T-cell (primary cell): Measurements from ENCODE around the gene MOXD1. TPM values are rescaled to one million over a fixed set of nuclear protein-coding genes. Genes with fewer than 3 reads are reported as not detected.
A peak's percentile ranks its signal among the peaks of the same experiment; 100 is the strongest.

ENCODE experiments used
- ATAC-seq, 4 experiments: fragments of 200-7000 bp in 3 of 4; fragments of 150-1000 bp in 1 of 4; cut with Tn5 transposase; replicated peaks in 1 of 4; 1 replicate in 3 of 4; 2 replicates in 1 of 4; pipeline ENCODE4 v1.10.0; 2021; ENCODE audit warnings: moderate library complexity in 3 of 4, mild to moderate bottlenecking in 2 of 4, moderate number of reproducible peaks in 1 of 4
- CTCF ChIA-PET, 2 donors: fragments of 300-600 bp; sonication (Branson Sonifier 250); formaldehyde crosslinking; loops; one replicate each; lab custom pipeline; 2022; ENCODE audit warnings: antibody characterized with exemption in 2 of 2; lab: Charles Lee
- POLR2A ChIA-PET, 2 donors: fragments of 300-600 bp; sonication (Branson Sonifier 250); formaldehyde crosslinking; loops; one replicate each; lab custom pipeline; 2022; ENCODE audit warnings: antibody characterized with exemption in 2 of 2; lab: Charles Lee
- DNase-seq, 35 experiments: peaks; one replicate each; pipeline versions ENCODE4 v3.0.0 to v3.0.0-alpha.2; 2013 to 2023
- H3K27ac ChIP-seq: one replicate; pipeline ENCODE4 v1.5.1; 2013; ENCODE audit warnings: low read length
- H3K27me3 ChIP-seq, 2 experiments: replicated peaks in 1 of 2; 1 replicate in 1 of 2; 2 replicates in 1 of 2; pipeline versions ENCODE4 v1.6.1 to v1.7.0; 2013; ENCODE audit warnings: low read length in 1 of 2, mixed read lengths in 1 of 2; ENCODE audit not compliant: control insufficient read depth in 2 of 2, insufficient read depth in 2 of 2; ENCODE audit errors: extremely low read depth in 1 of 2
- H3K36me3 ChIP-seq, 2 donors: 1 replicate in 1 of 2; 2 replicates in 1 of 2; pipeline versions ENCODE4 v1.6.1 to v1.7.0; 2013; ENCODE audit warnings: low read length in 1 of 2; ENCODE audit not compliant: control insufficient read depth in 2 of 2, insufficient read depth in 1 of 2; ENCODE audit errors: extremely low read depth in 1 of 2
- H3K4me1 ChIP-seq, 2 experiments: 1 replicate in 1 of 2; 2 replicates in 1 of 2; pipeline versions ENCODE4 v1.6.1 to v1.7.0; 2013; ENCODE audit warnings: low read length in 2 of 2, mixed read lengths in 1 of 2; ENCODE audit not compliant: insufficient read depth in 2 of 2, control insufficient read depth in 1 of 2; ENCODE audit errors: extremely low read depth in 1 of 2
- H3K4me3 ChIP-seq, 2 donors: 1 replicate in 1 of 2; 2 replicates in 1 of 2; pipeline versions ENCODE4 v1.5.1 to v1.7.0; 2013; ENCODE audit warnings: mild to moderate bottlenecking in 2 of 2, low read length in 1 of 2, moderate library complexity in 1 of 2; ENCODE audit not compliant: control insufficient read depth in 1 of 2; ENCODE audit errors: extremely low read depth in 1 of 2
- H3K9me3 ChIP-seq: 2 replicates; pipeline ENCODE4 v1.7.0; 2013
- H3K27ac Mint-ChIP-seq, 2 donors: one replicate each; pipeline ENCODE4 v1.8.0; 2020 to 2021; ENCODE audit warnings: mild to moderate bottlenecking in 2 of 2, mixed read lengths in 2 of 2
- H3K27me3 Mint-ChIP-seq, 2 donors: one replicate each; pipeline ENCODE4 v1.8.0; 2021 to 2022; ENCODE audit warnings: mixed read lengths in 2 of 2
- H3K36me3 Mint-ChIP-seq: one replicate; pipeline ENCODE4 v1.8.0; 2021; ENCODE audit warnings: mixed read lengths
- H3K4me1 Mint-ChIP-seq, 3 donors: one replicate each; pipeline ENCODE4 v1.8.0; 2020 to 2022; ENCODE audit warnings: mixed read lengths in 3 of 3, mild to moderate bottlenecking in 1 of 3
- H3K4me3 Mint-ChIP-seq, 3 donors: one replicate each; pipeline ENCODE4 v1.8.0; 2020 to 2022; ENCODE audit warnings: mild to moderate bottlenecking in 3 of 3, mixed read lengths in 3 of 3, moderate library complexity in 3 of 3
- H3K9me3 Mint-ChIP-seq, 3 donors: one replicate each; pipeline ENCODE4 v1.8.0; 2020 to 2022; ENCODE audit warnings: mixed read lengths in 3 of 3
- WGBS: methylation state at CpG from one replicate; pipeline ENCODE4 v1.1.5; 2013; ENCODE audit warnings: missing lambda C conversion rate; ENCODE audit not compliant: insufficient coverage; 5-methylcytosine and 5-hydroxymethylcytosine counted together
- total RNA-seq, 35 experiments: library from RNA in 6 of 35; stranded (reverse) in 6 of 35; fragments of 120-200 nt in 1 of 35; gene quantifications; one replicate each; pipeline versions ENCODE4 v1.2.1 to v1.2.4 and lab custom pipeline; 2013 to 2026

MOXD1 gene
- total RNA-seq, 5 donors from 2014 or later (not counting 1 experiment from before 2014, with no cell fraction given): 0.13 to 0.53 (median 0.15) TPM; not detected in 1

DNA sequence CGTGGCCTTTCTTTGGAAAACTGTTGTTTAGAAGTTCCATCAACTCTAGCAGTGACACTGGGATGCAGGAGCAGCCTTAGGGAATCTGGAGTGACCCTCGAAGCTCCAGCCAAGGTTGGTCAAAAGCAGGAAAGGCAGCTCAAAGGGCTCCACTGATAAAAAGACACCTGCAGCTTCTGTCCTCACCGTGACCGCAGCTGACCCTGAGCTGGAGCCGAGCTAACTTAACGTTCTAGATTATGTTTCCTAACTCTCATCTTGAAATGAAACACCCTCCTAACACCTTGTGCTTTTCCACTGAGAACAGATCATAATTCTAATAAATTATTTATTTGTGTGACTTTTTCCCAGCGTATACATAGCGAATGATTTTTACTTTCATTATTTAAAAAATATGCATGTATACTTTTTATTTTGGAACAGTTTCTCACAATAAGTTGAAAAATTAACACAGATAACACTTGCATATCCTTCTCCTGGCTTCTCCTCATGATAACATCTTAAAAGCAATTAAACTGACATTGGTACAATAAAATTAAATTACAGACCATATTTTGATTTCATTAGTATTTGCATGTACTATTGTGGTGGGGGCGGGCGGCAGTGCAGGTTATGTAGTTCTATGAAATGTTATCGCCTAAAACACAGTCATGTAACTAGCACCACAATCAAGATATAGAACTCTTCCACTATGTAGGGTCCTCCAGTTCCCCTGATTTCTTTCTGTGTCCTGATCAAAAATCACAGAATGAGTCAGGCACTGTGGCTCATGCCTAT, 116.1 kb downstream of the MOXD1 start:
- WGBS: 80% methylated on average over 4 of the region's 11 CpGs
- CTCF ChIA-PET: interaction anchor here (0.6 to 1.6 kb wide), 3 partner anchors 9 to 37 kb away, joined by 3 to 4 read pairs (median 3); no protein-coding TSS in a partner anchor
- no peaks in the 10 kb centered on the region for H3K36me3 Mint-ChIP-seq
- DNase-seq (no peak), ATAC-seq (no peak)
- H3K4me1 Mint-ChIP-seq: no peaks in the 10 kb centered on the region
- Histone ChIP-seq H3K9me3 (no peaks in the 10 kb centered on the region), H3K27me3 (no peaks in the 10 kb centered on the region), H3K4me3 (no peak overlapping the region), H3K27ac (no peak overlapping the region), H3K4me1 (no peaks in the 10 kb centered on the region), H3K36me3 (no peaks in the 10 kb centered on the region)
- H3K27me3 Mint-ChIP-seq: peaks cover 13 to 17% of the 10 kb centered on the region in 2 donors
- POLR2A ChIA-PET: no interaction called here
- no peak overlapping the region for H3K27ac Mint-ChIP-seq
- no peaks in the 10 kb centered on the region for H3K9me3 Mint-ChIP-seq
- H3K4me3 Mint-ChIP-seq: no peak overlapping the region

GRCh38 chr6:132282696-132283095, 118.6 kb downstream of the MOXD1 start:
- no peak for DNase-seq
- Mint-ChIP-seq H3K4me3 (no peak overlapping the region), H3K36me3 (no peaks in the 10 kb centered on the region), H3K27ac (no peak overlapping the region), H3K9me3 (no peaks in the 10 kb centered on the region), H3K4me1 (no peaks in the 10 kb centered on the region), H3K27me3 (peaks cover 15 to 17% of the 10 kb centered on the region in 2 donors)
- no peaks in the 10 kb centered on the region for H3K36me3 ChIP-seq
- ATAC-seq: no peak
- peaks cover 0 to 3% of the 10 kb centered on the region in 2 experiments for H3K27me3 ChIP-seq
- no peaks in the 10 kb centered on the region for H3K4me1 ChIP-seq
- H3K27ac ChIP-seq: no peak overlapping the region
- ChIA-PET POLR2A (no interaction called here), CTCF (interaction anchor here (0.7 to 1.1 kb wide), 3 partner anchors 200 to 201 kb away, joined by 3 to 4 read pairs (median 3); no protein-coding TSS in a partner anchor)
- 60% methylated on average over 1 of the region's 7 CpGs for WGBS
- H3K4me3 ChIP-seq: no peak overlapping the region
- no peaks in the 10 kb centered on the region for H3K9me3 ChIP-seq

DNA sequence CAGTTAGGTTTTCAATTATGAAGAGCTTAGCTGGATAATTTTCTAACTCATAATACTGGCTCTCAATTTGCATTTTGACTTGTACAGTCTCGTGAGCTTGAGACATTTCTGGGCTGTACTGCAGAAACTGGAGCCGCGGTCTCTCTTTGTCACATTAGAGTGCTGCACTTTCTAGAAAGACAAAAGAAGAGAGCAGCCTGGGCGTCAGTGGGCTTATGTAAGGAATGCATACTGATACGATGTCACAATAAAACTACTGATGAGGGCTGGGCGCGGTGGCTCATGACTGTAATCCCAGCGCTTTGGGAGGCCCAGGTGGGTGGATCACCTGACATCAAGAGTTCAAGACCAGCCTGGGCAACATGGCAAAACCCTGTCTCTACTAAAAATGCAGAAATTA, 120.8 kb downstream of the MOXD1 start:
- ChIA-PET POLR2A (interaction anchor here (0.5 to 0.7 kb wide), 2 partner anchors 16 to 669 kb away, joined by 3 read pairs; no protein-coding TSS in a partner anchor), CTCF (interaction anchor here (0.5 to 3.5 kb wide), 57 partner anchors 8 to 1831 kb away, joined by 3 to 160 read pairs (median 4); partner anchors contain the start of genes STX7 (in 2 of the 2) and MED23 (in 1 of the 2))
- Mint-ChIP-seq H3K27ac (no peak overlapping the region), H3K4me3 (no peak overlapping the region), H3K4me1 (no peaks in the 10 kb centered on the region), H3K27me3 (peaks cover 19 to 23% of the 10 kb centered on the region in 2 donors), H3K9me3 (no peaks in the 10 kb centered on the region), H3K36me3 (no peaks in the 10 kb centered on the region)
- no peak overlapping the region for H3K27ac ChIP-seq
- no peak for DNase-seq
- no peak for ATAC-seq
- H3K36me3 ChIP-seq: no peaks in the 10 kb centered on the region
- H3K4me1 ChIP-seq: no peaks in the 10 kb centered on the region
- 85% methylated on average over 7 of the region's 8 CpGs for WGBS
- H3K4me3 ChIP-seq: no peak overlapping the region
- peaks cover 0 to 6% of the 10 kb centered on the region in 2 experiments for H3K27me3 ChIP-seq
- H3K9me3 ChIP-seq: no peaks in the 10 kb centered on the region

DNA sequence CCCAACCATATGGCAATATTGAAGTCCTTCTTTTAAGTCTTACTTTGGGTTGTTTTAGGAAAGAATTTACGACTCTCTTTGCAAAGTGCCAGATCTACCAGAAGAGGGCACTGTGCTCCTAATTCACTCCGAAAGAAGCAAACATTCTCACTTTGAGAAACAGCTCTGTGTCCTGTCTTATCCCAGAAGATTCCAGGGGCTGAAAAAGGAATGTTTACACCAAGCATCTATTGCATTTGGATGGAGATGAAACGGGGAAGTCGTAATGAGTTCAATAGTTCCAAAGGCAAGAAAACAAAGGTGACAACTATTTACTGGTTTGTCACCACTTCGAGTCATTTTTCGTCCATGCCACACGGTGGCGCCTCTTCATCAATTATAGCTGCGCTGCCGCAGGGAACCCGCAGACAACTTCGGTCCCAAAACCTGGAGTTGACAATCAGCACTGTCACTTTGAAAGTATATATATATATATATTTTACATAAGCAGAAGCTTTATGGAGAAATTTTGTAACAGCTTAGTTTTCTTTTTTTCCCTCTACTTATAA, 121.6 kb downstream of the MOXD1 start:
- peaks cover 23 to 30% of the 10 kb centered on the region in 2 donors for H3K27me3 Mint-ChIP-seq
- Histone ChIP-seq H3K9me3 (no peaks in the 10 kb centered on the region), H3K4me3 (peak overlapping the region; percentile 32 to 39), H3K36me3 (no peaks in the 10 kb centered on the region), H3K27me3 (peaks cover 0 to 11% of the 10 kb centered on the region in 2 experiments), H3K4me1 (no peaks in the 10 kb centered on the region), H3K27ac (no peak overlapping the region)
- H3K4me1 Mint-ChIP-seq: no peaks in the 10 kb centered on the region
- DNase-seq (peak; percentile 31 to 82 (median 60)), ATAC-seq (peak; percentile 74 to 82 (median 81))
- peak overlapping the region; percentile 61 to 80 (median 67) for H3K4me3 Mint-ChIP-seq
- no peak overlapping the region for H3K27ac Mint-ChIP-seq
- CTCF ChIA-PET: interaction anchor here (0.5 to 3.5 kb wide), 62 partner anchors 9 to 1832 kb away, joined by 3 to 160 read pairs (median 4); partner anchors contain the start of genes STX7 (in 2 of the 2) and MED23 (in 1 of the 2)
- H3K36me3 Mint-ChIP-seq: no peaks in the 10 kb centered on the region
- POLR2A ChIA-PET: interaction anchor here in 1 of 2 donors (0.7 kb wide), 1 partner anchor 670 kb away, joined by 3 read pairs; no protein-coding TSS in a partner anchor
- WGBS: 0% methylated on average over 6 of the region's 12 CpGs
- no peaks in the 10 kb centered on the region for H3K9me3 Mint-ChIP-seq

DNA sequence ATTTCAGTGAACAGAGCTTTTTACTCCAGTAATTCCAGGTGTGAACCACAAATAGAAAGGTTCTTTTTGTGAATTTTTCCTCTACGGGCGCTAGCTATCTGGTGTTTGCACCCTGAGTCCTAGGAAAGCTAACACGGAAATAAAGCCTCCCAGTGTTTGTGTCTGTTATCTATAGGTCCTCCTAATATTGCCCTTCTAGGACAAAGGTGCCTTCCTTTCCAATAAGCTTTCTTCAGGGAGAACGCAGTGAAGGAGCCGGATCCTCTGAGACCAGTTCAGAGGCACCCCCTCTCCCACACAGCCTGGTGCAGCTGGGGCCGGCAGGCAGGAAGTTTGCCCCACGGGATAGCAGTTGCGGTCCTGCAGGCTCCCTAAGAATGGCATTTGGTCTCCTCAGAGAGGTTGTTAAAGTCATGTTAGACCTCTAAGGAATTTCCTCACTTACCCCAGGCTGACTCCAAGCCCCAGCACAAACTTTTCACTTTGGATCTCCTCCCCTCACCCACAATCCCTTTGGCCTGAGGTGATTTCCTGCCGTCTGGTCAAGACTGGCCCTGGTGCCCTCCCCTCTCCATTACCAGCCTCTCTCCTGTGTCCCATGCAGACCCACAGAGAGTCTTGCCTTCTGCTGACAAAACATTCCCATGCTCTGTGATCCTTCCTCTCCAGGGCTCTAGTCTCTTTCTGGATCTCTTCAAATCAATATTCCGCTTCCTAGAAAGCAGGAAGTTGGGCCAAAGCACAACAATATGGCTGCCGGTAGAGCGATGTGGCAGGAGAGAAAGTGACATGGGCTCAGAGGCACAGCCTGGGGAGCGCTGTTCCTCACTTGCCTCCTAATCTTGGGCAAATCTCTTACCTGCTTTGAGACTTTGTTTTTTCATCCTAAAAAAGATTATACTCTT, 126.0 kb downstream of the MOXD1 start:
- CTCF ChIA-PET: interaction anchor here (0.5 to 0.9 kb wide), 2 partner anchors 10 to 213 kb away, joined by 3 to 14 read pairs; no protein-coding TSS in a partner anchor
- ATAC-seq: no peak
- H3K27me3 Mint-ChIP-seq: peaks cover 20% of the 10 kb centered on the region in 2 donors

More for the DNA sequence above, 126.0 kb downstream of the MOXD1 start:
- DNase-seq: no peak
- no peaks in the 10 kb centered on the region for H3K9me3 ChIP-seq
- no peaks in the 10 kb centered on the region for H3K36me3 ChIP-seq
- 79% methylated on average over 3 of the region's 13 CpGs for WGBS
- Mint-ChIP-seq H3K9me3 (no peaks in the 10 kb centered on the region), H3K4me3 (no peak overlapping the region), H3K4me1 (no peaks in the 10 kb centered on the region), H3K27ac (peak overlapping the region in 1 of 2 donors; percentile 25), H3K36me3 (no peaks in the 10 kb centered on the region)
- H3K4me1 ChIP-seq: no peaks in the 10 kb centered on the region
- no peak overlapping the region for H3K4me3 ChIP-seq
- no peak overlapping the region for H3K27ac ChIP-seq
- POLR2A ChIA-PET: no interaction called here
- H3K27me3 ChIP-seq: peaks cover 0 to 13% of the 10 kb centered on the region in 2 experiments
